Measurements from ENCODE around the gene TREH.

Gene TREH

GRCh38 chr11:118699506-118700220 is 20.2 kb upstream of the TREH start:
- TF ChIP-seq, protein P1, sequence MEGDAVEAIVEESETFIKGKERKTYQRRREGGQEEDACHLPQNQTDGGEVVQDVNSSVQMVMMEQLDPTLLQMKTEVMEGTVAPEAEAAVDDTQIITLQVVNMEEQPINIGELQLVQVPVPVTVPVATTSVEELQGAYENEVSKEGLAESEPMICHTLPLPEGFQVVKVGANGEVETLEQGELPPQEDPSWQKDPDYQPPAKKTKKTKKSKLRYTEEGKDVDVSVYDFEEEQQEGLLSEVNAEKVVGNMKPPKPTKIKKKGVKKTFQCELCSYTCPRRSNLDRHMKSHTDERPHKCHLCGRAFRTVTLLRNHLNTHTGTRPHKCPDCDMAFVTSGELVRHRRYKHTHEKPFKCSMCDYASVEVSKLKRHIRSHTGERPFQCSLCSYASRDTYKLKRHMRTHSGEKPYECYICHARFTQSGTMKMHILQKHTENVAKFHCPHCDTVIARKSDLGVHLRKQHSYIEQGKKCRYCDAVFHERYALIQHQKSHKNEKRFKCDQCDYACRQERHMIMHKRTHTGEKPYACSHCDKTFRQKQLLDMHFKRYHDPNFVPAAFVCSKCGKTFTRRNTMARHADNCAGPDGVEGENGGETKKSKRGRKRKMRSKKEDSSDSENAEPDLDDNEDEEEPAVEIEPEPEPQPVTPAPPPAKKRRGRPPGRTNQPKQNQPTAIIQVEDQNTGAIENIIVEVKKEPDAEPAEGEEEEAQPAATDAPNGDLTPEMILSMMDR (IDR thresholded peaks at IDR 0.05; ENCODE audit: borderline replicate concordance, insufficient read depth, low read depth, low read length): no peak

GRCh38 chr11:118697346-118697745 is 17.9 kb upstream of the TREH start:
- TF ChIP-seq, protein P1 (IDR thresholded peaks at IDR 0.05; ENCODE audit: borderline replicate concordance, insufficient read depth, low read depth, low read length): no peak
- no peak overlapping the region for H3K4me3 ChIP-seq (ENCODE audit: low read depth, low read length)

More at GRCh38 chr11:118699506-118700220, 20.2 kb upstream of the TREH start:
- H3K4me3 ChIP-seq (ENCODE audit: low read depth, low read length): no peak overlapping the region

DNA sequence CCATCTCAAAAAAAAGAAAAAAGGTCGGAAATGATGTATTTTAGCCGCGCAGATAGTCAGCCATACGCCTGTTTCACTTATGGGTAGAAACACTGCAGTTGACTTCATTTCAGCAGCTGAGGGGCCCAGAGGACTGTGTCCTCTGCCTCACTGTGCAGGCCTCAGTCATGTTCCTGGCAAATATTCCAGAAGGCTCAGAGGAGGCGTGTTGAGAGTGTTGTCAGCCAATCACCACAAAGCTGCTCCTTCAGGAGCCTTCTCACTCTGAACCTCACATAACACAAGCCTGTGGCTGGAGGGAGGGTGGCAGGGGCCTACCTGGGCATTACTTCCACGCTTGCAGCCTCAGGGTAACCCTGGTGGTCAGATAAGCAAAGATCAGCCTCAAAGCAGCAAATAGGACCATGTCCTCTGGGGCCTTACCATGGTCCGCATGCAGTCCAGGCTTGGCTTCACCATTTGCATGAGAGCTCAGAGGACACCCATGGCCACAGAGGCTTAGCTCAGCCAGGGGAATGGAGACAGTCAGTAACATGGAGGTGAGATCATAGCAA is 17.3 kb upstream of the TREH start:
- TF ChIP-seq, protein P1 (IDR thresholded peaks at IDR 0.05; ENCODE audit: borderline replicate concordance, insufficient read depth, low read depth, low read length): no peak
- no peak overlapping the region for H3K4me3 ChIP-seq (ENCODE audit: low read depth, low read length)

DNA sequence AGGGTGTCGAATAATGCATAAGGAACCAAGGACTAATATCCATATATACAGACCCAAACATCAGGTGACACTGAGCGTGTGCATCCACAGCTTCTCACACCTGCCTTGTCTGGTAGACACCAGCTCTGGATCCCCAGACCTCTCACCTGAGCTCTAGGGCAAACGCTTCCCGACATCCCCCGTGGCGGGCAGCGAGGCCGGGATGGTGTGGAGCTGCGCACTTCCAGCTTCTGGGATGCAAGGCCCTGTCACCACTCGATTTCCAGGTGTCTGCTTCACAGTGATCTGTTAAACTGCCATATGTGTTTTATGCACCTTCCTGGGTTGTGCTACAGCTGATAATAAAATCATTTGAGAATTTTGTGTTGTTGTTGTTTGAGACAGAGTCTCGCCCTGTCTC is 15.3 kb upstream of the TREH start:
- TF ChIP-seq, protein P1 (IDR thresholded peaks at IDR 0.05; ENCODE audit: borderline replicate concordance, insufficient read depth, low read depth, low read length): no peak
- no peak overlapping the region for H3K4me3 ChIP-seq (ENCODE audit: low read depth, low read length)

DNA sequence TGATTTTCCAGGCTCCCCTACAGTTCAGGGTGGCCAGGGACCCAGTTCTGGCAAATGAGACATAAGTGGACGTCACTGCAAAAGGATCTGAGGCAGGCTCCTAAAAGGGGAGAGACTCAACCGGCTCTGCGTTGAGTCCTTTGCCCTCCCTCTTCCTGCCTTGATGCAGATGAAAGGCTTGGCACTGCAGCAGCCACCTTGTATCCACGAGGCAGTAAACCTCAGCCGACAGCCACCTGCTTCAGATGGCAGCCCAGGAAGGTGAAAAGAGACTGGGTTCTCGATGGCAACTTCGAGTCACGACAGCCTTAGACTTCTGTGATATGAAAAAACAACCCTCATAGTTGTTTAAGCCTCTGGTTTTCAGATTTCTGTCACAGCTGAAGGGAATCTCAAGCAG is 14.7 kb upstream of the TREH start:
- no peak overlapping the region for H3K4me3 ChIP-seq (ENCODE audit: low read depth, low read length)
- TF ChIP-seq, protein P1 (IDR thresholded peaks at IDR 0.05; ENCODE audit: borderline replicate concordance, insufficient read depth, low read depth, low read length): no peak

- H3K4me3 ChIP-seq (ENCODE audit: low read depth, low read length): no peak overlapping the region
- TF ChIP-seq, protein P1 (IDR thresholded peaks at IDR 0.05; ENCODE audit: borderline replicate concordance, insufficient read depth, low read depth, low read length): no peak
Observed at GRCh38 chr11:118691926-118692830, 12.7 kb upstream of the TREH start.
